CD4-positive, alpha-beta T cell treated with Interleukin-10 for 1 hour (primary cell): ENCODE data around the gene SLIT1.
A peak's percentile ranks its signal among the peaks of the same experiment; 100 is the strongest.

Experiments
- DNase-seq: peaks from one replicate; pipeline ENCODE4 v3.0.0-alpha.2; 2020

The SLIT1 gene

DNA sequence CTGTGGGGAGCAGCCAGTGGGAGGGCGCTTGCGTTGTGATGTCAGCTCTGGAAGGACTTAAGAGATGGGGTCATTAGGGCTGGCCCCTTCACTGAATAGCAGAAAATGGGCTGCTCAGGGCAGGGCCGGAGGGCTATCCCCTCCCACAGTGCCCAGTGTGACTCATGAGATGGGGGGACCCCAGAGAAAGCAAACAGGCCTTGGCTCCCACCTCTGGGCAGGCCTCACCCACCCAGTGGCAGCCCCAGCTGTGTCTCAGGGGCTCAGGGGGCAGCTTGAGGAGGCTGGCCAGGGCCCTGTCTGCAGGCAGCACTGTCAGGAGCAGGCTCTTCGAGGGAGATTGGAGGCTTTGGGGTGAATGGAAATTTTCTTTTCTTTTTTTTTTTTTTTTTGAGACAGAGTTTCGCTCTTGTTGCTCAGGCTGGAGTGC is 168.3 kb downstream of the SLIT1 start:
- no peak for DNase-seq

DNA sequence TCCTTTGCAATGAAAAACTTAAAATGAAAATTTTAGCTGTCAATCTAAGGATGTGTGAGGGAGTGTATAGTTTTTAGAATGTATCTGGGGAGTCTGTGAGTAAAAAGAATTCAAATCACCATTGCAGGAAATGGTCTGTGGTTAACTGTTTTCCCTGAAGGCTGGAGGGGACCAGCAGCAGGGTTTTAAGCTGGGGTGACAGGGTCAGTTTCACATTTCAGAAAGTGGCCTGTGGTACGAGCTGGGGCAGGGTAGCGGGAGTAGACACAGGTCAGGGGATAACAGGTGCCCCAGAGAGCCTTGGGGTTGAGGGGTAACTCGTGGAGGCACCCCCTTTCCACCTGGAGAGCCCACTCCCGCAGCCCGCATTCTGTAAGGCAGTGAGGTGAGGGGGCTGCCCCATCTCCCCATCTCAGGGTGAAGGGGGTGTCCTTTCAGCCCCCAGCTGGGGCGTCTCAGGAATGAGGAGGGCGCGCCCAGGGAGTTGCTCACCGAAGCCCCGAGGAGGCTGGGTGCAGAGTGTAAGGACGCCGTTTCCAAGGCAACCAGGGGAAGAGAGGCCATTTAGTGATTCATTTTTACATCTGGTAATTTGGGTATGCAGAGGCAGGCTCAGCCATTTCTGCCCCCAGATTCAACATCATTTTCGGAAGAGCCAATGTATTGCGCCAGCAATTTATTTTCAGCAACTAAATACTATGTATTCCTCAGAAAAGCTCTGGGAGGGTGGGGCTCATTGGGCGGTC is 168.9 kb downstream of the SLIT1 start:
- peak; percentile 19 for DNase-seq

DNA sequence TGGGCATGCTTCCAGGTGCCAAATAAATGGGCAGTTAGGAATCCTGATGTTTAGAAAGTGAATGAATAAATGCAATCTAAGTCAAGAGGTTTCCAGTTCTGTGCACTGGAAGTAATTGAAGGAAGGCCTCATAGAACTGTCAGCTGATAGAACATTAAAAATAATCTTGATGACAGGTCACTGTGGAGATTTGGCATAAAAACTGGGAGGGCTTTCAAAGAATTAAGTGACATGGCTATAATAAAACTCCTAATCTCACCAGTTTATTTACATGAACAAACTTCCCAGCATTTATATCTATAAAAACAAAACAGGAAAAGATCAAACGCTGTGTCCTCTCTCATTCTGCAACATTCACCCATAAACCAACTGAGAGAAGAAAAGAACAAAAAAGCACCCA is 170.5 kb downstream of the SLIT1 start:
- DNase-seq: no peak

DNA sequence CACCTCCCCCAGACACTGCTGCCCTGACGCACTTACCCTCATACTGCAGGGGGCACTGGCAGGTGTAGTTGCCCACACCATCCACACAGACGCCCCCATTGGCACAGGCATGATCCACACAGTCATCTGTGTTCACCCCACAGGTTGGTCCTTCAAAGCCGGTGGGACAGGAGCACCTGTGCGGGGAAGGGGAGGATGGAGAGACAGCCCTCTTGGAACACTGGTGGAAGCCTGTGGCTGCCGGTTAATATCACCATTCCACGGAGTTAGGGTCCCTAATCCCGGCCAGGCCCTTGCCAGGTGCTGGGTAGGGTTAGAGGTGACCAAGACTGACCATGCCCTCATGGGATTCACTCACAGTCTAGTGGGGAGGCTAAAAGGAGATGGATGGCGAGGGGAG is 171.8 kb downstream of the SLIT1 start:
- DNase-seq: no peak

DNA sequence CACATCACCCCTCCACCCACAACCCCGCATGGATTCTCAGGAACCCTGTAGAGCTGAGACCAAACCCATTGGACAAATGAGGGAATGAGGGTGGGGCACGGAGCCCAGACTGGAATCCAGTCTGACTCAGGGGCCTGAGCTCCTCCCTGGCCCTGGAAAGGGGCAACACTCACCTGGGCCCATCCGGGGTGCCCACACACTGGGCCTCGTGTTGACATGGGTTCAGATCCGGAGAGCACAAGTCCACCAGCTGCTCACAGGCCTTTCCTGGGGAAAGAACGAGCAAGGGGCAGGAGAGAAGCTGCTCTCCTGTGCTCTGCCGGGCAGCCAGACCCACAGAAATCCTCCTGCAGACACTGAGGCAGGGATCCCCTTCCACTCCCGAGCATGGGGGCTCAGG is 172.2 kb downstream of the SLIT1 start:
- DNase-seq: no peak

DNA sequence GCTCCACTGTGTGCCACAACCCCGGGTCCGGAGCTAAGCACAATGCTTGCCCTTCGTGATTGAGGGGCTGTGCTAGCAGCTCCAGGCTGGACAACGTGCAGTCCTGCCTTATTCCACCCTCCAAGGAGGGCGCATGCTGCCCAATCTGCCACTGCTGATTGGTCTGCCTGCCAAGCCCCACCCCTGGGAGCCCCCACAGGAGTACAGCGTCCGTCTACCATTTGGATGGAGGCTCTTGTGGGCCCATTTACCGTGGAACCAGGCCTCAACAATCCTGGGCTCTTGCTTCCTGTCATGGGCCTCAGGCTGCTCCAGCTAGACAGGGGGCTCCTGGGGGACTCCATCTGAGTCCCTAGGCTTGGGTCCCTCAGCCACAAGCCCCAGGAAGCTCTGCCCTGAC is 173.3 kb downstream of the SLIT1 start:
- DNase-seq: no peak

DNA sequence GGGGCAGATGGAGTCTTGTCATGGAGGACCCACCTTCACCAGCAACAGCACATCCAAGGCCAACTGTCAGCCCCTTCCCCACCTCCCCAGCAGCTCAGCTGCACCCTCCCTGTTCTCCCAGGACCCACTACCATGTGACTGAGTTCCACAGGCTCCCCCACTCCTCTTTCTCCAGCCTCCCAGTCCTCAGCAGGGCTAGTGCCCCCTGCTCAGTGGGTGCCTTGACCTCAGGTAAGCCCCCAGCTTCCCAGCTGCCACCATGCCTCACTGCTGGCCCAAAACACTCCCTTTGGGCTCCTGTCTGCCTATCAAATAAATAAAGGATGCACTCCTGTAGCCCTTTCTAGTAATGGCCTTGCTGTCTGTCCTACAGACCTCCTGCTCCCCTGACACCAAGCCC is 174.4 kb downstream of the SLIT1 start:
- DNase-seq: no peak

DNA sequence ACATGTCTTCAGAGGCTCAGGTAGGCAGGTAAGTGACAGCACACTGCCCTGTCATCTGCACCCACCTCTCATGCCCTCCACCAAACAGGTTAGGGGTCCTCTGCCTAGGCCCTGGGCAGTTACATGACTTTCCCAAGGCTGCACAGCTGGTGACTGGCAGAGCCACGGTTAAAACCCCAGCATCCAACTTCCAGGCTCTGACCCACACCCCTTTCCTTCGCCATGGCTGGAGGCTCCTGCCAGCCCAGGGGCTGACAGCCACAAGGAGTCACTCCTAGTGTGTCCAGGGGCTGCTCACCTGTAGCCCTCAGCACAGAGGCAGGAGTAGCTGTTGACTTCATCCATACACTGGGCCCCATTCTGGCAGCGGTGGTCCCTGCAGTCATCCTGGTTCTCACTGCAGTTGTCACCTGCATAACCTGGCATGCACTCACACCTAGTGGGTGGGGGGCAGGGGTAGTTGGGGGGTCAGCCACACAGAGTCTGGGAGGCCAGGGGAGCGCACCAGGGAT is 175.0 kb downstream of the SLIT1 start:
- DNase-seq: no peak

DNA sequence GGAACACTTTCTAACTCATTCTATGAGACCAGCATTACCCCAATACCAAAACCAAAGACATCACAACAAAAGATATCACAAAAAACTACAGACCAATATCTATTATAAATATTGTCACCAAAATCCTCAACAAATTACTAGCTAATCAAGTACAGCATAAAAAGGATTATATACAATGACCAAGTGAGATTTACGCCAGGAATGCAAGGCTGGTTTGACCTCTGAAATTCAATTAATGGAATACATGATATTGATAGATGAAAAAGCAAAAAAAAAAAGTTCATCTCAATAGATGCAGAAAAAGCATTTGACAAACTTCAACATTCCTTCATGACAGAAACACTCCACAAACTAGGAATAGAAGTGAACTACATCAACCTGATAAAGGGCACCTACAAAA is 178.3 kb downstream of the SLIT1 start:
- no peak for DNase-seq

DNA sequence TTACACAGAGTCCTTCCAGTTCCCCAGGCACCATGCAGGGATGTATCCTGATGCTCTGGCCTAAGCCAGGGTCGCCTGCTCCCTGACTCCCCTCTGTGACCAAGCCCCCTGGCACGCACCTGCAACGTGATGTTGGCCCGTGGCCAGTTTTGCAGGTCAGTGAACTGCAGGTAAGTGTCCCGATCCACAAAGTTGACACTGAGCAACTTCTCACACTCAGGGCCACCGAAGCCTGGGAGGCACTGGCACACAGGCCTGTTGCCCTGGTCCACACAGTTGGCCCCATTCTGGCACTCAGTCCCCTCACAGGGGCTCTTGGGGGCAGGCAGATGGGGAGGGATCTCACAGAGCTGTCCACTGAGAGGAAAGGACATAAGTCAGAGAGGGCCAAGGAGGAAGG is 179.4 kb downstream of the SLIT1 start:
- no peak for DNase-seq

DNA sequence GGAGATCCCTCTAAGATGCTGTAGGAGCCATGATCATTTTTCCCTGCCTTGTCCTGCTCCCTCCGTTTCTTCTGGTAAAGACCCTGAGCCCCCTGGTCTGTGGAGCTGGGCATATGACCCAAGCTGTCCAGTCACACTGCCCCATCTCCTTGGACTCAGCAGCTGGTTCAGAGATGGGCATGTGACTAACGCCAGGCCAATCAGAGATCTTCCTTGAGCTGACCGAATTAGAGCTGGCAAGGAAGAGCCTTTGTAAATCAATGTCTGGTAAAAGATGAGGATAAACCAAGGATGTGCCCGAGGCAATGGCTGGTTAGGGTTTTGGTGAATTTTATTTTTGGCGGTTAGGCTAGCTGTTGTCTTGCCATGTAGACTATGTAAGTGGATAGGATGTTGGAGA is 180.4 kb downstream of the SLIT1 start:
- DNase-seq: no peak

DNA sequence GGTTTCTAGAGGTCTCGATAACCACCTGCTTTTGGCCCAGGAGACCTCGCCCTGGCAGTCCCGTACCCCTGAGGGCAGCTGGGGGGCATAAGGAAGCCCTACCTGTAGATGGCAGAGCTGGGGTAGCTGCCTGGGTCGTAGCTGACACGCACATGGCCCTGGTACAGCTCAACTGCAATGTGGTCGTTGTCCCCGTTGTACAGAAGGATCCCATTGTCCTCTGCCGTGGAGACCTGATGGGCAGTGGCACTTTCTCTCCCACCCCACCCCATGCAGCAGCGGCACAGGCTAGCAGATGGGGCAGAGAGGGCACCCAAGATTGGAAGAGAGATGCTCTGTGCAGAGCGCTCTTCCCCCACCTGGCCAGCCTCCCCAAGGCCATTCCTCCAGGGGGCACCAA is 181.2 kb downstream of the SLIT1 start:
- no peak for DNase-seq

DNA sequence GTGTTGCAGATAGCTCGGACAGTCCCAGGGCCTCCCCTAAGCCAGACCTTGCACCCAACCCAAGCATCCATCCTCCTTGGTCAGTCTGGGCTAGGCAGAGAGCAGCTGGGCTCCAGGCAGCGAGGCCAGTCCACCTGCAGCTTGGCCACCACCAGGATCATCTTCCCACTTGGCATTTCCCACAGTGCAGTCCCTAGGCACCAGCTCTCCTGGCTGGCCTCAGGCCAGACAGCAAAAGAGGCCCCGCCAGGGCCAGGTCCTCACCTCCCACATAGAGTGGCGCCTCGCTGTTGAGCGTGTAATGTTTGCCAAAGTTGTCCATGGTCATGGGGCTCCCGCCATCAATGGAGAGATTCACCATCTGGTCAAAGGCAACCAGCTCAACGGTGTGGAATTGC is 182.0 kb downstream of the SLIT1 start:
- DNase-seq: no peak

DNA sequence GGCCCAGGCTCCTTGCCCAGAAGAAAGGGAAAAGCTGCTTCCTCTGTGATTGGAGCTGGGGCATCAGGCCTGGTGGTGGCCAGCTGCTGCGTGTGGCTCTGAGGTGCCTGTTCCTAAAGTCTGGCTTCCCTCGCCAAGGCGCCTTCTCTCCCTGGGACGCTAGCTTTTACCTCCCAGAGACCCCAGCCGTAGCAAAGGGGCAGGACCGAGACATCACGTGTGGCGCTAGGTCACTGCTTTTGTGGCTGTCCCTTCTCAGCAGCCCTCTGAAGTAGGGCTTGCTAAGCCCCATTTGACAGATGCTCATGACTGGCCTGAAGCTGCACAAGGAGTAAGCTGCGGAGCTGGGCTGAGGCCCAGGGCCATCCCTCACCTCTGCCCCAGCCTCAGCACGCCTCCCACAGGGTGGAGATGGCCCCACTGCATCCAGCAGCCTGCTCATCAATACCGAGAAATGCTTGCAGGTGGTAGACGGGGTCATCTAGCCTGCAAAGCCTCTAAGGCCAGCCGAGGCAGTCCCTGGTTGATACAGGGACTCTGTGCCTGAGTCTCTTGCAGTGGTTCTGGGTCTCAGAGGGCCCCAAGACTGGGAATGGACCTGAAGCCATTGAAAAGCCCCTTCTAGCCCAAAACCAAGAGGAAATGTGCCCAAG is 182.5 kb downstream of the SLIT1 start:
- DNase-seq: no peak

DNA sequence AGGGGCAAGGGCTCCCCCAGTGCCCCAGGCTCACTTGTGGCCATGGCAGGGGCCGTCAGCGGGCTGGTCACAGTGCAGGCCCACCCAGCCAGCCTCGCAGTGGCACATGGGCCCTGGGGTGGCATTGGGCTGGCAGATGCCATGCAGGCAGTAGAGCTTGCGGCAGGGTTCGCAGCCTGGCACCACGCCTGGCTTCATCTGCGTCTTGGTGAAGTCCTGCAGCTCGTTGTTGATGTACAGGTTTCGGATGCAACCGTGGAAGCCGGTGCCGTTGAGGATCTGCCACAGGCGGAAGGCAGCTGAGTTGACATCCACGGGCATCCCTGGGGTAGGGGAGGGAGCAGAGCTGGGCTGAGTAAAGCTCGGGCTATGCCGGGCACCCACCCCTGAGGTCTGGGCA is 183.1 kb downstream of the SLIT1 start:
- no peak for DNase-seq

DNA sequence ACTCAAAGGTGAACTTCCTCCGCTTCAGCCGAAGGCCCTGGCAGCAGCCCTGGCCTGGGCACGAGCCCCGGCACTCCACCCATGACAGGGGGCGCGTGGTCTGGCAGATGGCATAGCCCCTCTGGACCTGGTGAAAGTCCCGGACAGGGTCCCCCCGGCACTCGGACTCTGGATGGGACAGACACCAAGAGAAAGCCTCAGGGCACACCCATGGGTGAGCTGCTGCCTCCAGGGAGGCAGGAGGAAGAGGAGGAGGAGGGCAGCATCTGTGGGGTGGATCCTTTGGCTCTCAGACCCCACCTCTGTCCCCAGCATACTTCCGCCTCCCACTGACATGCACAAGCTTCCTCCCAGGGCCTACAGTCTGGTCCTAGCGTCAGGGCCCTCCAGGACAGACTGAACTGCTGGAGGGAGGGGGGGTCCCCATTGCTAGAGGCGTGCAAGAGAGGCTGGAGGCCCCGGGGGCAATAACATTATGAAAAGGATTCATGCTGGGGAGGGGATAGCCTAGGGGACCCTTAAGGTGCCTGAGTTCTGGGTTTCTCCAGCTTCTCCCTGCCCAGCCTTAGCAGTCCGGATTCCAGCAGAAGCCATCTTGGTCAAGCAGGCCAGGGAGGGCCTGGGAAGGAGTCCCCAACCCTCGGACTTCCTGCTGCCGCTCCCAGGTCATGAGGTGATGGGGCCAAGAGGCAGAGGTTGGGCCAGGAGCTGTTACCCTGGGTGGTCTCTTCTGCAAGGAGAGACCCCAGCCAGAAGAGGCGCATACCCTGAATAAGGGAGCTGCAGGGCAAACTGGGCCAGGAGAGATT is 184.4 kb downstream of the SLIT1 start:
- DNase-seq: no peak

DNA sequence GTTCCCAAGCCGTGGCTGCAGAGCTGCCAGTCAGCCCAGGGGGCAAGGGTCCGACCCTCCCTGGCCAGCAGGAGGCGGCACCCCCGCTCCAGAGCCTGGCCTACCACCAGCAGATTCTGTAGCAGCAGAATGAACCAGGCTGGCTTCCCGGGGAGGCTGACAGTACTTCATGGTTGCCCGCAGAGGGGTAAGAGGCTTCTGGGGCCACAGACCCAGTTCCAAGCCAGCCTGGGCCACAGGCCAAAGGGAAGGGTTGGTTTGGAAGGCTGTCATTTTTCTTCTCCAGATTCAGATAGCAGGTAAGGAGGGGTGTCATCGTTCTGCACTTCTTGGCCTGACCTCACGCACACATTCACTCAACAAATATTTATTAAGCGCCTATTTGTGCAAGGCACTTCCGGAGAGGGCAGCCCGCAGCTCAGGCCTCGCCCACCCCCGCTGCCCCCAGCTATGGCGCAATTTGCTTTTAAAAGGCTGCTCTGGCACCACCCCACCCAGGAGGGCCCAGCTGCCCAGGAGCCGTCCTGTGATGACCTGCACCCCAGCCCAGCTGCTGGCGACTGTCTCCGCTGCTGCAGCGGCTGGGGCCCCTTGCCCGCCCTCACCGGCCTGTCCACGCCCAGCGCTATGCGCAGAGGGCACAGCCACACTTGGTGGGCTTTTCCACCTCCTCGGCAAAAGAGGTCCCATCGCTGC is 185.1 kb downstream of the SLIT1 start:
- DNase-seq: no peak

DNA sequence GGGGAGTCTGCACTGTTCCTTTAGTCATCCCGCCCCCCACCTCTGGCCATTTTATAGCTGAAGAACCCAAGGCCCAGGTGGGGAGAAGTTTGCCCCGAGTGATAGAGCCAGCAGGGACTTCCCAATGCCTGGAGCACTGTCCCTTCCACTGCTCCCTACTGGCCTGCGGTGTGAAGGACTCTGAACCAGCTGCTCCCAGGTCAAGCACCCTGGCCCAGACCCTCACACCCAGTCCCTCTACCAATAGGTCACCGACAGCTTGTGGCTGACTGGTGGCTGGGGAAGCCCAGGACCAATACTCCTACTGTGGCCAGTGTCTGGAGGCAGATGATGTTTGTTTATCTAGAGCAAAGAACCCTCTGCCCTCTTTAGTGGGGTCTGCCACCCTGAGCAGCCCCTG is 185.8 kb downstream of the SLIT1 start:
- DNase-seq: no peak

DNA sequence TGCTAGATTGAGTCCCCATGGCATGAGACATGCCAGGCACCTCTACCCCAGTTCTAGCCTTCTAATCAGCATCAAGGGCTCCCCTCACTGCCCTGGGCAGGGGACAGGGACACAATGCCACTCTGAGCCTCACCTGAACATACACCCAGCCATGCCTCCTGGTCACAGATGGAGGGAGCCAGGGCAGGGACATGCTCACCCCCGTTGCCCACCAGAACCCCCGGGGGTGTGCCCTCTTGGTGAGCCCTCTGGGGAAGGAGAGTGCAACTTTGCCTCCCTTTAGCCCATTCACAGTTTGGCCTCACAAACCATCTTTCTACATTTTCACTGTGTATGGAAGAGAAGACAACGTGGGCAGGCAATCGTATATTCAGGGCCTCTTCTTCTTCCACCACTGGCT is 186.4 kb downstream of the SLIT1 start:
- no peak for DNase-seq

DNA sequence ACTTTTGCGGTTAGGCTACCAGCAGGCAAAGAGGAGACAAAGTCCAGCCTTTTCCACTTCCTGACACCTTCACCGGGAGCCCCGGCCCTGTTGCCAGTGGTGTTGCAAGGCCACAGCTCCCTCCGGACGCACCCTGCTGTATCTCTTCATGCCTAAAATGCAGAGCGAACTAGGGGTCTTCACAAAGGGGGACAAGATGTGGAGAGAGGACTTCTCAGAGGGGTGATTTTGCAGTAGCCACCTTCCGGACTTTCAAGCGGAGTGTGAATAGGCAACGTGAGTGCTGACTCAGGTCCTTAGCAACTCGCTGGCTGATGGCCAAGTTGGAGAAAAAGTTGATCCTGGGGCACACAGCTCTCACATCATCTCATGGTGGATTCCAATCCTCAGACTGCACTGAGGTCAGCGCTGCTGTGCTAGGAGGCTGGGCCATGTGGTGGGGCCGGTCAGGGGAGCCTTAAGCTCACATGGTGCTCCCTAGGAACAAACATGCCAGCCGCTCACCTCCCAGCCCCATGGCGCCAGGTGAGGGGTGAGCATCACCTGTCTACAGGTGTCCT is 187.3 kb downstream of the SLIT1 start:
- DNase-seq: no peak

DNA sequence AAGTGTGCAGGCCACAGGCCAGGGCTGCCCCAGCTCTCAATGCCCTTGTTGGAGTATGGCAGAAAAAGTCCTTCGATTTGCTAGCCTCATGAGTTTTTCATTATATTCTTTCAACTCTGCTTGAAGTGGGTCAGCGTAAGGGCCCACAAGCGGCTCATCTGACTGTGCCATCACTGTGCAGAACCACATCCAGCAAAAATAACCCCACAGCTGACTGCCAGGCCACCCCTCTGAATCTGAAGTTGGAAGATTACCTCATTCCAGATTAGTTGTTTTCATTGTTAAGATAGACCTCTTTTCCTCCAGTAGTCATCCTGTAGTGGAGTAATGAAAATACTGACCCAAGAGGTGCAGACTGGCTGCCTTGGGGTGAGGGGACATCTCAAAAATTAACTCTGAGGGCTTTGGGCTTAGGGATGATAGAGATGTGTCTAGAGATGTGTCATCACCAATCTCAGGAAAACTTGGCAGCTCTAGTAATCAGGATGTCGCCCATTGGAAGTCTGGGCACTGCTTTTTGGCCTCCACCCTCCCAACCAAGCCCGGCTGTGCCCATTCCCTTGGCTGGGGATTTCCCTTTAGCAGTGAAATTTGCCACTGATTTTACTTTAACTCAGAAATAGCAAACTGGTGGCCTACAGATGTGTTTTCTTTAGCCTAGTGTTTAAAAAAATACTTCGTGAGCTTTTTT is 189.3 kb downstream of the SLIT1 start:
- no peak for DNase-seq

DNA sequence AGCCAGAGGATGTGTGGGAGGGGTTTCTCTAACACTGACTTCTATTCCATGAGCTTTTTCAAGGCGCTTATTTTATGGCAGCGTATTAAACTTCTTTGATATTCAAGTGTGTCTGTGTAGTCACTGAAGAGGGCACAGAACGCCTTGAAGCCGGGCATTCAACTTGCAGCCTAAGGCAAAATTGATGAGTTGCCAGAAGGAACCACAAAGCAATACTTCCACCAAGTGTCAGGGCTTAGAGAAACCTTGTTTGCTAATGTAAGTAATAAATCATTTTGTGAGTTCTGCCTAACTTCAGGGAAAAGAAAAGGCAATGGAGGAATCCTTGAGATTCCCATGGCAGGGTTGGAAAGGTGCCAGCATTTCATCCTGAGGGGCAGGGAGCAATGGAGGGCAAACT is 189.9 kb downstream of the SLIT1 start:
- DNase-seq: no peak
